Heart right ventricle (tissue), 16 donors: ENCODE measurements around the gene NR2F2. TPM values are rescaled to one million over a fixed set of nuclear protein-coding genes. Genes with fewer than 3 reads are reported as not detected.

Source experiments
- ATAC-seq, 8 donors: fragments of 200-7000 bp; cut with Tn5 transposase; one replicate each; pipeline ENCODE4 v1.9.1; 2020; ENCODE audit warnings: mild to moderate bottlenecking in 8 of 8, moderate library complexity in 8 of 8, moderate number of reproducible peaks in 1 of 8
- DNase-seq, 2 donors: peaks; one replicate each; pipeline ENCODE4 v3.0.0-alpha.2; 2020
- H3K27ac ChIP-seq, 10 donors: fragments of 200-600 bp; sonication (generic) in 2 of 10; one replicate each; pipeline versions ENCODE4 v1.5.0 to v1.8.0; 2020 to 2022; ENCODE audit warnings: mild to moderate bottlenecking in 3 of 10
- H3K27me3 ChIP-seq, 7 donors: fragments of 200-600 bp; one replicate each; pipeline ENCODE4 v1.8.0; 2021 to 2022; ENCODE audit warnings: mild to moderate bottlenecking in 2 of 7
- H3K36me3 ChIP-seq, 9 donors: fragments of 200-600 bp; sonication (generic) in 1 of 9; one replicate each; pipeline versions ENCODE4 v1.5.0 to v1.8.0; 2020 to 2022; ENCODE audit warnings: mild to moderate bottlenecking in 2 of 9
- H3K4me1 ChIP-seq, 9 donors: fragments of 200-600 bp; sonication (generic) in 1 of 9; one replicate each; pipeline versions ENCODE4 v1.5.0 to v1.8.0; 2020 to 2022; ENCODE audit warnings: mild to moderate bottlenecking in 4 of 9
- H3K4me3 ChIP-seq, 10 donors: fragments of 200-600 bp; sonication (generic) in 2 of 10; one replicate each; pipeline versions ENCODE4 v1.5.0 to v1.8.0; 2020 to 2022; ENCODE audit warnings: mild to moderate bottlenecking in 7 of 10, moderate library complexity in 2 of 10
- H3K9me3 ChIP-seq, 11 donors: fragments of 200-600 bp in 10 of 11; sonication (generic) in 2 of 11; one replicate each; pipeline versions ENCODE4 v1.5.0 to v1.8.0; 2013 to 2022; ENCODE audit warnings: mild to moderate bottlenecking in 2 of 11, control low read depth in 1 of 11, moderate library complexity in 1 of 11
- CTCF ChIP-seq, 9 donors: fragments of 200-600 bp; sonication (generic) in 2 of 9; IDR thresholded peaks; one replicate each; pipeline versions ENCODE4 v1.5.0 to v1.8.0; 2021 to 2022; ENCODE audit warnings: antibody characterized with exemption in 9 of 9, mild to moderate bottlenecking in 5 of 9, moderate library complexity in 1 of 9
- WGBS, 2 donors: extraction: QIAGEN DNeasy Blood & Tissue Kit; methylation state at CpG; one replicate each; pipeline ENCODE4 v1.1.7; 2013; ENCODE audit warnings: inconsistent platforms in 1 of 2; 5-methylcytosine and 5-hydroxymethylcytosine counted together
- intact Hi-C, 10 donors: fragments of 100-400 bp; cut with DNase I; formaldehyde crosslinking; loops; one replicate each; pipeline versions ENCODE4 v1.11.1 to v1.14.2; 2022
- polyA plus RNA-seq, 2 donors: library from polyadenylated mRNA; stranded (reverse); fragments of 200-250 nt; gene quantifications; one replicate each; pipeline ENCODE4 v1.2.3, GENCODE V29; 2013
- total RNA-seq, 10 donors: library from RNA; stranded (reverse); fragmentation: NEBNext Ultra II Directional in 3 of 10; extraction: Animal tissue kit (Norgen Biotek cat#: 25700) in 3 of 10; gene quantifications; one replicate each; pipeline versions ENCODE4 v1.2.1 to v1.2.4, GENCODE V29; 2021 to 2023
- donor health status: Arrhythmogenic right ventricular cardiomyopathy.
- donor health status: ischemic (EF 13 %, LVEDD 7.1; RV severe dilation, severe dysfunction).
- donor health status: healthy with polysubstance abuse.
- donor health status: DM: no; HTN: yes; CAD: no.
- donor health status: DM: no; HTN: no; CAD: no.
- donor health status: ischemic (EF 25% LVEDD 6.9; RV normal size, moderate dysfunction).
- donor health status: ischemic (EF 25% LVEDD 5.7; RV mildly dilated, moderate dysfunction).
- donor health status: healthy.
- donor health status: DM: yes; HTN: yes; CAD: no.
- donor health status: Ischemic cardiomyopathy.
- donor health status: ischemic (EF 35%, LVEDD 5.7; RV mildly dilated, moderate dysfunction).
- donor health status: nonischemic (EF 11% LVEDD 7.7; RV severe dilation, severe dysfunction).
- donor health status: DM: yes; HTN: yes; CAD: no.
- donor health status: PGD.
- donor health status: ischemic (EF 29% LVEDD 5.4; RV normal size, mild dysfunction).
- donor health status: nonischemic (EF 23%, LVEDD 6.1; RV moderate dilation, normal function).

The NR2F2 gene
- total and polyA plus RNA-seq, 12 donors: 8.2 to 31.7 (median 16.1) TPM

GRCh38 chr15:96324192-96324895 lies 6.2 kb upstream of the NR2F2 start:
- no peaks in the 10 kb centered on the region for H3K9me3 ChIP-seq
- TF ChIP-seq CTCF (IDR thresholded peaks at IDR 0.05): no peak
- WGBS, 2 donors: 29 to 32% methylated on average over 12 of the region's 12 CpGs
- peak overlapping the region; percentile 37 to 90 (median 84) for H3K27ac ChIP-seq
- H3K4me3 ChIP-seq: peak overlapping the region in 7 of 10 donors; percentile 54 to 83 (median 77)
- peaks cover 0 to 100% (median 82%) of the 10 kb centered on the region in 7 donors for H3K27me3 ChIP-seq
- ATAC-seq (no peak), DNase-seq (no peak)
- peaks cover 0 to 44% (median 12%) of the 10 kb centered on the region in 9 donors for H3K4me1 ChIP-seq
- H3K36me3 ChIP-seq: no peaks in the 10 kb centered on the region
- intact Hi-C loops: loop anchor here in 5 of 10 donors (10.0 kb wide), 6 partner anchors 700 to 1650 kb away; no protein-coding TSS in a partner anchor

- Histone ChIP-seq H3K9me3 (no peaks in the 10 kb centered on the region), H3K27me3 (peaks cover 0 to 100% (median 75%) of the 10 kb centered on the region in 7 donors), H3K4me1 (peaks cover 2 to 51% (median 17%) of the 10 kb centered on the region in 9 donors), H3K4me3 (peak overlapping the region in 9 of 10 donors; percentile 39 to 83 (median 72)), H3K36me3 (no peaks in the 10 kb centered on the region), H3K27ac (peak overlapping the region; percentile 37 to 90 (median 84))
- no peak for TF ChIP-seq CTCF (IDR thresholded peaks at IDR 0.05)
- intact Hi-C loops: loop anchor here in 5 of 10 donors (5.0 to 10.0 kb wide), 8 partner anchors 483 to 1650 kb away; no protein-coding TSS in a partner anchor
- ATAC-seq (no peak), DNase-seq (no peak)
- 16 to 20% methylated on average over 6 of the region's 6 CpGs for WGBS, 2 donors
Observed at GRCh38 chr15:96324940-96325540, 5.5 kb upstream of the NR2F2 start.

- Histone ChIP-seq H3K27me3 (peaks cover 0 to 98% (median 68%) of the 10 kb centered on the region in 7 donors), H3K9me3 (no peaks in the 10 kb centered on the region), H3K27ac (peak overlapping the region; percentile 37 to 90 (median 84)), H3K36me3 (no peaks in the 10 kb centered on the region), H3K4me1 (peaks cover 2 to 50% (median 17%) of the 10 kb centered on the region in 9 donors), H3K4me3 (peak overlapping the region; percentile 36 to 83 (median 69))
- no peak for TF ChIP-seq CTCF (IDR thresholded peaks at IDR 0.05)
- 6 to 16% methylated on average over 17 of the region's 17 CpGs for WGBS, 2 donors
- intact Hi-C loops: loop anchor here in 5 of 10 donors (5.0 to 10.0 kb wide), 8 partner anchors 483 to 1651 kb away; no protein-coding TSS in a partner anchor
- ATAC-seq (no peak), DNase-seq (no peak)
Observed at GRCh38 chr15:96325541-96326327, 4.8 kb upstream of the NR2F2 start.
